ENCODE results near the gene CLEC3A. TPM values are rescaled to one million over a fixed set of nuclear protein-coding genes. Genes with fewer than 3 reads are reported as not detected.
"Not testable (repeated sequence)": the region's sequence is repeated elsewhere in the genome, so short reads cannot be mapped to it uniquely, and the experiment has no call there.

CLEC3A gene
- polyA plus RNA-seq, 1 donor from 2014 or later = not detected

DNA sequence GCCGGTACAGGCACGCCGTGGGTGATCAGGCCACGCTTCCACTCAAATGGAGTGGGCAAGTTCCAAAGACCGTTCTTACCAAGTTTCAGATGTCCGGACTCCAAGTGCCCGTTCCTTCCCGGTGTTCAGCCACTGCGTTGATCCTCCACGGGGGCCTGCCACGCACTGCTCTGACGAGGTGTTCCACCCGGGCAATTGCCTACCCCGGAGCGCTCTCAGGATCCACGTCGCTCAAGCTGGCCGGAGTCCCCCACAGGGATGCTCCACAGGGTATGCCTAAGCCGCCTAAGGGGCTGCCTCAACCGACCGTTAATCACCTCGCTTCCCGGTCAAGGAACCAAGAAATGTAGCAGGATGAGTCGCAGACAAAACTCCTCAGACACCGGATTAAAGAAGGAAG is 37.5 kb downstream of the CLEC3A start:
- H3K36me3 Mint-ChIP-seq, H3K27me3 Mint-ChIP-seq, H3K27ac Mint-ChIP-seq, H3K4me1 Mint-ChIP-seq, H3K4me3 Mint-ChIP-seq, H3K9me3 Mint-ChIP-seq: not testable (repeated sequence)

DNA sequence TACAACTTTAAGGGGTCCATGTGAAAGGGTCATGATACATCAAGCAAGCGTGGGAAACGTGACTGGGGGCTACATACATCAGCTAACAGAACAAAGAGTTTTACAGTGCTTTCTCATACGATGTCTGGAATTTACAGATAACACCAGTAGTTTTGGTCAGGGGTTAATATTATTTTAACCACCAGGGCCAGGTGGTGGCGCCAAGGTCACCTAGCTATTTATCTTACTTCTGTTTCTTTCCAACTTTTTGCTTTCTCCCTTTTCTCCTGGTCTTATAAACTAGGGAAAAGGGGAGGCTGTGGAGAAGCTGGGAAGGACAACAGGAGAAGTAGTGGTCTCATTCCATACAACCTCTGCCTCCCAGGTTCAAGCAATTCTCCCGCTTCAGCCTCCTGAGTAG is 37.9 kb downstream of the CLEC3A start:
- H3K4me1 Mint-ChIP-seq = no peaks in the 10 kb centered on the region
- H3K36me3 Mint-ChIP-seq = no peaks in the 10 kb centered on the region
- no peak overlapping the region for H3K4me3 Mint-ChIP-seq
- no peaks in the 10 kb centered on the region for H3K9me3 Mint-ChIP-seq
- H3K27ac Mint-ChIP-seq = no peak overlapping the region
- peaks cover 7% of the 10 kb centered on the region for H3K27me3 Mint-ChIP-seq

- H3K27ac Mint-ChIP-seq = no peak overlapping the region
- H3K36me3 Mint-ChIP-seq = no peaks in the 10 kb centered on the region
- H3K4me3 Mint-ChIP-seq = no peak overlapping the region
- no peaks in the 10 kb centered on the region for H3K4me1 Mint-ChIP-seq
- H3K9me3 Mint-ChIP-seq = no peaks in the 10 kb centered on the region
- H3K27me3 Mint-ChIP-seq = peaks cover 7% of the 10 kb centered on the region
Measured at GRCh38 chr16:78060809-78061208, 38.5 kb downstream of the CLEC3A start.

- Mint-ChIP-seq H3K27me3 (peaks cover 11% of the 10 kb centered on the region), H3K4me3 (no peak overlapping the region), H3K36me3 (peaks cover 2% of the 10 kb centered on the region), H3K9me3 (peaks cover 0 to 2% (median 0%) of the 10 kb centered on the region in 3 donors), H3K4me1 (no peaks in the 10 kb centered on the region), H3K27ac (no peak overlapping the region)
Measured at GRCh38 chr16:78065319-78065718, 43.0 kb downstream of the CLEC3A start.

GRCh38 chr16:78069913-78070312 is 47.6 kb downstream of the CLEC3A start:
- Mint-ChIP-seq H3K9me3 (peaks cover 0 to 2% (median 0%) of the 10 kb centered on the region in 3 donors), H3K4me3 (no peak overlapping the region), H3K4me1 (no peaks in the 10 kb centered on the region), H3K27ac (no peak overlapping the region), H3K36me3 (peaks cover 4% of the 10 kb centered on the region), H3K27me3 (peaks cover 8% of the 10 kb centered on the region)

GRCh38 chr16:78072275-78072674 is 49.9 kb downstream of the CLEC3A start:
- H3K27ac Mint-ChIP-seq = no peak overlapping the region

GRCh38 chr16:78075800-78076199 is 53.5 kb downstream of the CLEC3A start:
- H3K4me1 Mint-ChIP-seq = peaks cover 0 to 1% (median 0%) of the 10 kb centered on the region in 3 donors
- H3K36me3 Mint-ChIP-seq = peaks cover 4% of the 10 kb centered on the region
- peaks cover under 1% of the 10 kb centered on the region for H3K27me3 Mint-ChIP-seq
- H3K4me3 Mint-ChIP-seq = no peak overlapping the region
- H3K27ac Mint-ChIP-seq = no peak overlapping the region
- H3K9me3 Mint-ChIP-seq = peaks cover 0 to under 1% (median 0%) of the 10 kb centered on the region in 3 donors

More at GRCh38 chr16:78072275-78072674, 49.9 kb downstream of the CLEC3A start:
- H3K4me1 Mint-ChIP-seq = no peaks in the 10 kb centered on the region
- peaks cover 0 to 2% (median 0%) of the 10 kb centered on the region in 3 donors for H3K9me3 Mint-ChIP-seq
- H3K27me3 Mint-ChIP-seq = peaks cover under 1% of the 10 kb centered on the region
- H3K36me3 Mint-ChIP-seq = peaks cover 2% of the 10 kb centered on the region
- H3K4me3 Mint-ChIP-seq = no peak overlapping the region

GRCh38 chr16:78081341-78081740 is 59.0 kb downstream of the CLEC3A start:
- H3K27ac Mint-ChIP-seq = no peak overlapping the region
- H3K9me3 Mint-ChIP-seq = peaks cover 0 to 4% (median 0%) of the 10 kb centered on the region in 3 donors
- peaks cover 2% of the 10 kb centered on the region for H3K36me3 Mint-ChIP-seq
- H3K4me1 Mint-ChIP-seq = peaks cover 0 to 1% (median 0%) of the 10 kb centered on the region in 3 donors
- peaks cover 9% of the 10 kb centered on the region for H3K27me3 Mint-ChIP-seq
- no peak overlapping the region for H3K4me3 Mint-ChIP-seq

Other genes starting within 250 kb of the CLEC3A start
- gene VAT1L, start 234.0 kb upstream of the CLEC3A start, polyA plus RNA-seq = not detected
- gene WWOX, start 77.1 kb downstream of the CLEC3A start, polyA plus RNA-seq = 12.2 TPM

Data from IgD-negative memory B cell (primary cell).